GM12878 (cell line): ENCODE measurements around the gene C22orf15. TPM values are rescaled to one million over a fixed set of nuclear protein-coding genes. Genes with fewer than 3 reads are reported as not detected.

Experiments used
- CBX3 ChIP-seq: fragments of 200-600 bp; sonication (generic); IDR thresholded peaks from 2 replicates; pipeline ENCODE4 v1.6.1; 2016; ENCODE audit warnings: low read depth, borderline replicate concordance
- CREM ChIP-seq: IDR thresholded peaks from 2 replicates; pipeline ENCODE4 v1.6.1; 2014; ENCODE audit warnings: antibody characterized with exemption, low read depth
- NBN ChIP-seq: fragments of 450-650 bp; IDR thresholded peaks from 2 replicates; pipeline ENCODE4 v1.6.1; 2016
- NKRF ChIP-seq: fragments of 450-650 bp; conservative IDR thresholded peaks from 2 replicates; pipeline ENCODE4 v1.6.1; 2017; ENCODE audit warnings: mild to moderate bottlenecking, moderate library complexity
- POLR2AphosphoS5 ChIP-seq: IDR thresholded peaks from 2 replicates; pipeline ENCODE4 v1.6.1; 2011; ENCODE audit warnings: mild to moderate bottlenecking, low read length, inconsistent platforms
- POU2F2 ChIP-seq: IDR thresholded peaks from 3 replicates; pipeline ENCODE4 v1.6.1; 2011; ENCODE audit warnings: low read depth, mild to moderate bottlenecking, low read length, borderline replicate concordance
- SIX5 ChIP-seq: IDR thresholded peaks from 2 replicates; pipeline ENCODE4 v1.6.1; 2011; ENCODE audit warnings: mild to moderate bottlenecking, low read depth, low read length, moderate library complexity; ENCODE audit not compliant: severe bottlenecking
- SMARCA5 ChIP-seq: fragments of 450-650 bp; IDR thresholded peaks from 2 replicates; pipeline ENCODE4 v1.6.1; 2017; ENCODE audit warnings: mild to moderate bottlenecking
- WRNIP1 ChIP-seq: IDR thresholded peaks from 2 replicates; pipeline ENCODE4 v1.6.1; 2011; ENCODE audit warnings: low read depth, low read length, improper control_type of control experiment, borderline replicate concordance
- YBX1 ChIP-seq: fragments of 450-650 bp; IDR thresholded peaks from 2 replicates; pipeline ENCODE4 v1.6.1; 2016; ENCODE audit warnings: antibody characterized with exemption
- polyA plus RNA-seq, 11 experiments: library from polyadenylated mRNA; depleted of rRNA in 4 of 11; unstranded in 6 of 11; stranded (reverse) in 5 of 11; fragments of >200 nt; fragmentation: Nextera tagmentation in 4 of 11; fragmentation: Illumina TruSeq in 1 of 11; extraction: Ambion mirVana in 4 of 11; extraction: Trizol in 1 of 11; gene quantifications; 1 replicate in 1 of 11; 2 replicates in 10 of 11; pipeline versions ENCODE4 v1.2.1 to v1.2.3, GENCODE V29; 2011 to 2016; ENCODE audit warnings: inconsistent platforms in 2 of 11, missing spikeins in 2 of 11, low read depth in 1 of 11
- total RNA-seq, 4 experiments: library from RNA; depleted of rRNA in 3 of 4; stranded (reverse); fragments of >200 nt in 3 of 4; fragmentation: Illumina TruSeq in 1 of 4; extraction: Trizol in 1 of 4; gene quantifications; 2 replicates each; pipeline versions ENCODE4 v1.2.1 to v1.2.3, GENCODE V29; 2013 to 2021
- TF ChIP-seq, protein P1 (sequence below): IDR thresholded peaks from 2 replicates; pipeline ENCODE4 v1.6.1; 2012; ENCODE audit warnings: low read length, inconsistent platforms

C22orf15 gene
- total and polyA plus RNA-seq, 10 of the 15 experiments (the other 5 are each of a cell fraction or from before 2014, with no cell fraction given) = 0.05 to 0.47 (median 0.13) TPM; not detected in 3

- TF ChIP-seq NKRF (peak; percentile 93), POLR2AphosphoS5 (peak; percentile 86), NBN (peak; percentile 94), WRNIP1 (no peak), YBX1 (no peak), CREM (peak; percentile 99), POU2F2 (peak; percentile 85; the same call in 2 of the 3 replicates), SIX5 (peak; percentile 88), SMARCA5 (peak; percentile 77; the same call in 1 of the 2 replicates), CBX3 (no peak)
- TF ChIP-seq, protein P1, sequence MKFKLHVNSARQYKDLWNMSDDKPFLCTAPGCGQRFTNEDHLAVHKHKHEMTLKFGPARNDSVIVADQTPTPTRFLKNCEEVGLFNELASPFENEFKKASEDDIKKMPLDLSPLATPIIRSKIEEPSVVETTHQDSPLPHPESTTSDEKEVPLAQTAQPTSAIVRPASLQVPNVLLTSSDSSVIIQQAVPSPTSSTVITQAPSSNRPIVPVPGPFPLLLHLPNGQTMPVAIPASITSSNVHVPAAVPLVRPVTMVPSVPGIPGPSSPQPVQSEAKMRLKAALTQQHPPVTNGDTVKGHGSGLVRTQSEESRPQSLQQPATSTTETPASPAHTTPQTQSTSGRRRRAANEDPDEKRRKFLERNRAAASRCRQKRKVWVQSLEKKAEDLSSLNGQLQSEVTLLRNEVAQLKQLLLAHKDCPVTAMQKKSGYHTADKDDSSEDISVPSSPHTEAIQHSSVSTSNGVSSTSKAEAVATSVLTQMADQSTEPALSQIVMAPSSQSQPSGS = no peak
- TF ChIP-seq, all 136 proteins: peak for 66
Observed at GRCh38 chr22:23716811-23717801, 45.7 kb upstream of the C22orf15 start (continued).
